Neural progenitor cell (in vitro differentiated cells): Measurements from ENCODE around the gene APBB2. TPM values are rescaled to one million over a fixed set of nuclear protein-coding genes. Genes with fewer than 3 reads are reported as not detected.

Experiments used
- DNase-seq: peaks from one replicate; pipeline ENCODE4 v3.0.0-alpha.2; 2016; ENCODE audit warnings: low spot score
- H2AFZ ChIP-seq: fragments of 200-600 bp; sonication (generic); replicated peaks from 2 replicates; pipeline ENCODE4 v1.6.1; 2016; ENCODE audit warnings: antibody characterized with exemption
- H3F3A ChIP-seq: fragments of 200-600 bp; sonication (generic); 2 replicates; pipeline ENCODE4 v1.6.1; 2016; ENCODE audit warnings: antibody characterized with exemption, low read depth
- H3K27ac ChIP-seq: fragments of 200-600 bp; sonication (generic); 2 replicates; pipeline ENCODE4 v1.5.1; 2016; ENCODE audit warnings: mild to moderate bottlenecking
- H3K27me3 ChIP-seq: fragments of 200-600 bp; sonication (generic); 2 replicates; pipeline ENCODE4 v1.6.1; 2016; ENCODE audit warnings: mild to moderate bottlenecking, moderate library complexity
- H3K36me3 ChIP-seq: fragments of 200-600 bp; sonication (generic); 2 replicates; pipeline ENCODE4 v1.5.1; 2016
- H3K4me1 ChIP-seq: fragments of 200-600 bp; sonication (generic); 2 replicates; pipeline ENCODE4 v1.6.1; 2016; ENCODE audit warnings: mixed run types
- H3K4me2 ChIP-seq: fragments of 200-600 bp; sonication (generic); 2 replicates; pipeline ENCODE4 v1.6.1; 2016
- H3K4me3 ChIP-seq: fragments of 200-600 bp; sonication (generic); 2 replicates; pipeline ENCODE4 v1.5.1; 2016
- H3K79me2 ChIP-seq: fragments of 200-600 bp; sonication (generic); 2 replicates; pipeline ENCODE4 v1.6.1; 2016; ENCODE audit warnings: low read depth
- H3K9ac ChIP-seq: fragments of 200-600 bp; sonication (generic); 2 replicates; pipeline ENCODE4 v1.6.1; 2016
- H3K9me3 ChIP-seq: fragments of 200-600 bp; sonication (generic); 2 replicates; pipeline ENCODE4 v1.5.1; 2016; ENCODE audit warnings: low read depth
- H4K20me1 ChIP-seq: fragments of 200-600 bp; sonication (generic); 2 replicates; pipeline ENCODE4 v1.6.1; 2016; ENCODE audit warnings: low read depth
- H3K27ac Mint-ChIP-seq: 3 replicates; pipeline ENCODE4 v1.8.0; 2021; ENCODE audit warnings: mixed read lengths
- H3K27me3 Mint-ChIP-seq: 2 replicates; pipeline ENCODE4 v1.8.0; 2022; ENCODE audit warnings: low read depth, mild to moderate bottlenecking, inconsistent platforms, moderate library complexity, mixed read lengths; ENCODE audit not compliant: insufficient read depth
- H3K36me3 Mint-ChIP-seq: 3 replicates; pipeline ENCODE4 v1.8.0; 2021; ENCODE audit warnings: mixed read lengths
- H3K4me1 Mint-ChIP-seq: 3 replicates; pipeline ENCODE4 v1.8.0; 2021; ENCODE audit warnings: mixed read lengths
- H3K4me3 Mint-ChIP-seq: 3 replicates; pipeline ENCODE4 v1.8.0; 2021; ENCODE audit warnings: mild to moderate bottlenecking, moderate library complexity, mixed read lengths
- H3K9me3 Mint-ChIP-seq: 3 replicates; pipeline ENCODE4 v1.8.0; 2020; ENCODE audit warnings: mixed read lengths
- CTCF ChIP-seq: fragments of 200-600 bp; sonication (generic); IDR thresholded peaks from 2 replicates; pipeline ENCODE4 v1.5.1; 2017; ENCODE audit warnings: antibody characterized with exemption, mild to moderate bottlenecking
- EZH2 ChIP-seq: fragments of 200-600 bp; sonication (generic); IDR thresholded peaks from 2 replicates; pipeline ENCODE4 v1.6.1; 2017; ENCODE audit warnings: antibody characterized with exemption, mild to moderate bottlenecking, moderate library complexity
- EZH2phosphoT487 ChIP-seq: fragments of 200-600 bp; sonication (generic); IDR thresholded peaks from 2 replicates; pipeline ENCODE4 v1.6.1; 2017; ENCODE audit warnings: antibody characterized with exemption
- total RNA-seq: library from RNA; depleted of rRNA; stranded (reverse); fragments of >200 nt; gene quantifications from 2 replicates; pipeline ENCODE4 v1.2.3, GENCODE V29; 2015; ENCODE audit warnings: low replicate concordance

The APBB2 gene
- total RNA-seq, 1 donor from 2014 or later: 83.2 TPM

GRCh38 chr4:41216294-41217019 lies 2.1 kb upstream of the APBB2 start:
- H2AFZ ChIP-seq: peak overlapping the region; percentile 90
- peaks cover 29% of the 10 kb centered on the region for H3K4me1 Mint-ChIP-seq

GRCh38 chr4:41215969-41216293 lies 1.6 kb upstream of the APBB2 start:
- Histone ChIP-seq H3K4me2 (peak overlapping the region; percentile 78), H3K36me3 (no peaks in the 10 kb centered on the region), H3F3A (peaks cover 28% of the 10 kb centered on the region), H3K27ac (no peak overlapping the region), H2AFZ (peak overlapping the region; percentile 90), H3K4me3 (peak overlapping the region; percentile 64), H3K9me3 (no peaks in the 10 kb centered on the region), H3K27me3 (peaks cover 15% of the 10 kb centered on the region), H3K9ac (no peak overlapping the region), H3K4me1 (peaks cover 10% of the 10 kb centered on the region), H4K20me1 (peaks cover 12% of the 10 kb centered on the region), H3K79me2 (peaks cover 28% of the 10 kb centered on the region)
- Mint-ChIP-seq H3K36me3 (no peaks in the 10 kb centered on the region), H3K4me3 (peak overlapping the region; percentile 91), H3K4me1 (peaks cover 29% of the 10 kb centered on the region), H3K9me3 (no peaks in the 10 kb centered on the region), H3K27ac (peak overlapping the region; percentile 93), H3K27me3 (peaks cover 9% of the 10 kb centered on the region)
- DNase-seq: no peak
- TF ChIP-seq CTCF (no peak), EZH2phosphoT487 (no peak), EZH2 (no peak)

More at GRCh38 chr4:41216294-41217019, 2.1 kb upstream of the APBB2 start:
- Histone ChIP-seq H3K4me2 (peak overlapping the region; percentile 78), H3K36me3 (no peaks in the 10 kb centered on the region), H3K27ac (no peak overlapping the region), H3K4me3 (peak overlapping the region; percentile 64), H3K9ac (peak overlapping the region; percentile 21), H3K79me2 (peaks cover 22% of the 10 kb centered on the region), H3K27me3 (peaks cover 15% of the 10 kb centered on the region), H3K9me3 (no peaks in the 10 kb centered on the region), H3F3A (peaks cover 28% of the 10 kb centered on the region), H3K4me1 (peaks cover 10% of the 10 kb centered on the region), H4K20me1 (peaks cover 12% of the 10 kb centered on the region)
- TF ChIP-seq CTCF: peak; percentile 36
- peak; percentile 44 for TF ChIP-seq EZH2phosphoT487
- peak; percentile 46 for TF ChIP-seq EZH2
- Mint-ChIP-seq H3K9me3 (no peaks in the 10 kb centered on the region), H3K4me3 (peak overlapping the region; percentile 91), H3K27ac (peak overlapping the region; percentile 94), H3K36me3 (no peaks in the 10 kb centered on the region), H3K27me3 (peaks cover 9% of the 10 kb centered on the region)
- peak; percentile 78 for DNase-seq

- H3K9me3 ChIP-seq: no peaks in the 10 kb centered on the region
- H3K27ac ChIP-seq: no peak overlapping the region
- peaks cover 28% of the 10 kb centered on the region for H3F3A ChIP-seq
Observed at GRCh38 chr4:41215155-41215554, 813 bp upstream of the APBB2 start.

More at GRCh38 chr4:41215155-41215554, 813 bp upstream of the APBB2 start:
- peaks cover 9% of the 10 kb centered on the region for H3K27me3 Mint-ChIP-seq
- no peak for DNase-seq
- no peaks in the 10 kb centered on the region for H3K9me3 Mint-ChIP-seq
- Histone ChIP-seq H2AFZ (no peak overlapping the region), H3K4me3 (no peak overlapping the region), H3K9ac (no peak overlapping the region), H3K4me1 (peaks cover 10% of the 10 kb centered on the region), H4K20me1 (peaks cover 12% of the 10 kb centered on the region), H3K36me3 (no peaks in the 10 kb centered on the region), H3K4me2 (no peak overlapping the region), H3K27me3 (peaks cover 15% of the 10 kb centered on the region), H3K79me2 (peaks cover 35% of the 10 kb centered on the region)
- H3K36me3 Mint-ChIP-seq: no peaks in the 10 kb centered on the region
- H3K4me3 Mint-ChIP-seq: peak overlapping the region; percentile 91
- peaks cover 29% of the 10 kb centered on the region for H3K4me1 Mint-ChIP-seq
- TF ChIP-seq CTCF (no peak), EZH2phosphoT487 (no peak), EZH2 (no peak)
- H3K27ac Mint-ChIP-seq: no peak overlapping the region
